Vagina (tissue), 2 donors: ENCODE data around the gene BPIFB6.

ENCODE experiments used
- CTCF ChIP-seq, 3 experiments: fragments of 450-650 bp in 2 of 3; fragments of 200-600 bp in 1 of 3; sonication (generic) in 1 of 3; IDR thresholded peaks; one replicate each; pipeline ENCODE4 v1.5.1; 2017 to 2019; ENCODE audit warnings: antibody characterized with exemption in 3 of 3, mild to moderate bottlenecking in 2 of 3, moderate library complexity in 2 of 3
- POLR2A ChIP-seq, 2 donors: fragments of 450-650 bp; IDR thresholded peaks; one replicate each; pipeline ENCODE4 v1.6.1; 2017; ENCODE audit warnings: antibody characterized with exemption in 2 of 2, mild to moderate bottlenecking in 2 of 2, moderate library complexity in 2 of 2
- POLR2AphosphoS5 ChIP-seq, 2 donors: sonication (generic); formaldehyde crosslinking; IDR thresholded peaks; one replicate each; pipeline ENCODE4 v1.9.0; 2017; ENCODE audit warnings: antibody characterized with exemption in 2 of 2, mild to moderate bottlenecking in 2 of 2, low read depth in 1 of 2; ENCODE audit not compliant: insufficient read depth in 1 of 2

DNA sequence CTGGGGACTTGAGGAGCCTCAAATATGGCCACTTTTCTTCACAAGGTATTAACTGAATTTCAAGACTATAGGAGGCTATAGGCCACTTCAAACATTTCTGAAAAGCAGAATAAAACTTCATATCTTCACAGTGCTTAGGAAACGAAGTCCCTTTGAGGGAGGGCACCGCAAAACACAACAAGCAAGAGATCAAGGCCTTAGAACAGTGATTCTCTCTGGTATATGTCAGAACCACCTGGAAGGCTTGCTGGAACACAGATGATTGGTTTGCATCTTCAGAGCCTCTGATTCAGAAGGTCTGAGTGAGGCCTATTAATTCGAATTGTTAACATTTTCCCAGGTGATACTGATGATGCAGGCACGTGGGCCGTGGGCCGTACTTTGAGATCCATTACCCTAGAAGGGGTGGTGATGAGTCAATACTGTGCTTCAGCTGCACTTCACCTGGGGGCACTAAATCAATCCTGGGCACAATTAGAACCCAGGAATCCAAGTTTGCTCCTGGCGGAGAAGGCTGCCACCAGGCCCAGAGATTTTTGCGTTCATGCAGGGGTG is 37.9 kb upstream of the BPIFB6 start:
- TF ChIP-seq CTCF (IDR thresholded peaks at IDR 0.05) (no peak), POLR2A (IDR thresholded peaks at IDR 0.05) (no peak), POLR2AphosphoS5 (IDR thresholded peaks at IDR 0.05; ENCODE audit: insufficient read depth in 1 of 2, low read depth in 1 of 2) (no peak)
